CD4-positive, CD25-positive, alpha-beta regulatory T cell (primary cell): ENCODE results near the gene CES2. TPM values are rescaled to one million over a fixed set of nuclear protein-coding genes. Genes with fewer than 3 reads are reported as not detected.
"Not testable (repeated sequence)": the region's sequence is repeated elsewhere in the genome, so short reads cannot be mapped to it uniquely, and the experiment has no call there.

Source experiments
- ATAC-seq, 2 donors: fragments of 150-1000 bp; cut with Tn5 transposase; one replicate each; pipeline ENCODE4 v1.10.0; 2021; ENCODE audit warnings: low read depth in 2 of 2, moderate number of reproducible peaks in 2 of 2, moderate library complexity in 1 of 2
- DNase-seq, 3 donors: peaks; one replicate each; pipeline versions ENCODE4 v3.0.0 to v3.0.0-alpha.2; 2012 to 2022; ENCODE audit warnings: mixed read lengths in 1 of 3
- H3K27ac ChIP-seq: one replicate; pipeline ENCODE4 v1.7.0; 2013; ENCODE audit warnings: mild to moderate bottlenecking, low read length; ENCODE audit not compliant: insufficient read depth, poor library complexity, severe bottlenecking
- H3K27me3 ChIP-seq: one replicate; pipeline ENCODE4 v1.7.0; 2013; ENCODE audit warnings: low read length; ENCODE audit not compliant: control insufficient read depth, insufficient read depth
- H3K36me3 ChIP-seq: one replicate; pipeline ENCODE4 v1.7.0; 2013; ENCODE audit warnings: mild to moderate bottlenecking, low read length, moderate library complexity; ENCODE audit not compliant: control insufficient read depth, insufficient read depth
- H3K4me1 ChIP-seq: 2 replicates; pipeline ENCODE4 v1.7.0; 2013; ENCODE audit warnings: mild to moderate bottlenecking, low read length; ENCODE audit not compliant: insufficient read depth, control insufficient read depth, poor library complexity, severe bottlenecking
- H3K4me3 ChIP-seq: one replicate; pipeline ENCODE4 v1.7.0; 2013; ENCODE audit warnings: low read depth, mild to moderate bottlenecking, low read length, moderate library complexity
- H3K9me3 ChIP-seq, 2 experiments: 1 replicate in 1 of 2; 2 replicates in 1 of 2; pipeline ENCODE4 v1.7.0; 2013; ENCODE audit warnings: low read length in 2 of 2, mild to moderate bottlenecking in 1 of 2, moderate library complexity in 1 of 2; ENCODE audit not compliant: control insufficient read depth in 2 of 2
- H3K27ac Mint-ChIP-seq, 3 donors: one replicate each; pipeline ENCODE4 v1.8.0; 2020 to 2022; ENCODE audit warnings: mild to moderate bottlenecking in 3 of 3, mixed read lengths in 3 of 3, moderate library complexity in 2 of 3
- H3K27me3 Mint-ChIP-seq: one replicate; pipeline ENCODE4 v1.8.0; 2022; ENCODE audit warnings: mild to moderate bottlenecking, mixed read lengths
- H3K36me3 Mint-ChIP-seq: one replicate; pipeline ENCODE4 v1.8.0; 2020; ENCODE audit warnings: mixed read lengths
- H3K4me1 Mint-ChIP-seq, 4 donors: one replicate each; pipeline ENCODE4 v1.8.0; 2020 to 2022; ENCODE audit warnings: mixed read lengths in 4 of 4, mild to moderate bottlenecking in 1 of 4
- H3K4me3 Mint-ChIP-seq, 4 donors: one replicate each; pipeline ENCODE4 v1.8.0; 2020 to 2022; ENCODE audit warnings: mild to moderate bottlenecking in 4 of 4, mixed read lengths in 4 of 4, moderate library complexity in 3 of 4
- H3K9me3 Mint-ChIP-seq, 7 donors: one replicate each; pipeline ENCODE4 v1.8.0; 2020 to 2022; ENCODE audit warnings: mixed read lengths in 7 of 7, mild to moderate bottlenecking in 3 of 7, moderate library complexity in 2 of 7
- polyA plus RNA-seq, 4 donors: library from polyadenylated mRNA; unstranded; fragments of 300-500 nt; fragmentation: Illumina TruSeq; gene quantifications; one replicate each; pipeline ENCODE4 v1.2.3, GENCODE V29; 2021
- total RNA-seq: library from RNA; stranded (reverse); gene quantifications from one replicate; pipeline ENCODE4 v1.2.3, GENCODE V29; 2022

The CES2 gene
- total and polyA plus RNA-seq, 5 donors from 2014 or later: 19.3 to 35.4 (median 19.9) TPM

GRCh38 chr16:66934839-66935313 lies 440 bp upstream of the CES2 start:
- H3K36me3 Mint-ChIP-seq: peaks cover 12% of the 10 kb centered on the region
- H3K27ac ChIP-seq: peak overlapping the region; percentile 88
- peaks cover 6 to 68% (median 41%) of the 10 kb centered on the region in 4 donors for H3K4me1 Mint-ChIP-seq
- H3K9me3 Mint-ChIP-seq, H3K9me3 ChIP-seq, ATAC-seq, DNase-seq, H3K27me3 ChIP-seq, H3K27me3 Mint-ChIP-seq: not testable (repeated sequence)
- peaks cover 28% of the 10 kb centered on the region for H3K36me3 ChIP-seq
- H3K4me3 Mint-ChIP-seq: peak overlapping the region; percentile 96 to 99 (median 98)
- H3K4me3 ChIP-seq: peak overlapping the region; percentile 68
- H3K4me1 ChIP-seq: peaks cover 38% of the 10 kb centered on the region
- peak overlapping the region; percentile 98 to 99 (median 99) for H3K27ac Mint-ChIP-seq

- H3K9me3 Mint-ChIP-seq: no peaks in the 10 kb centered on the region
- no peaks in the 10 kb centered on the region for H3K27me3 ChIP-seq
- no peak overlapping the region for H3K27ac ChIP-seq
- peaks cover 42% of the 10 kb centered on the region for H3K36me3 ChIP-seq
- H3K27me3 Mint-ChIP-seq: peaks cover 6% of the 10 kb centered on the region
- no peak overlapping the region for H3K4me3 ChIP-seq
- H3K4me1 ChIP-seq: peaks cover 38% of the 10 kb centered on the region
- H3K4me1 Mint-ChIP-seq: peaks cover 6 to 68% (median 41%) of the 10 kb centered on the region in 4 donors
- H3K9me3 ChIP-seq: no peaks in the 10 kb centered on the region
- DNase-seq: no peak
- ATAC-seq: no peak
- H3K4me3 Mint-ChIP-seq: peak overlapping the region; percentile 76 to 98 (median 95)
- peak overlapping the region in 2 of 3 donors; percentile 78 to 80 for H3K27ac Mint-ChIP-seq
- peaks cover 12% of the 10 kb centered on the region for H3K36me3 Mint-ChIP-seq
Observed at GRCh38 chr16:66936462-66936861, 1.1 kb downstream of the CES2 start.

GRCh38 chr16:66936889-66937554 lies 1.7 kb downstream of the CES2 start:
- ATAC-seq (no peak), DNase-seq (no peak)
- H3K36me3 ChIP-seq: peaks cover 42% of the 10 kb centered on the region
- Mint-ChIP-seq H3K27ac (peak overlapping the region in 2 of 3 donors; percentile 87 to 88), H3K36me3 (peaks cover 14% of the 10 kb centered on the region), H3K4me1 (peaks cover 6 to 63% (median 38%) of the 10 kb centered on the region in 4 donors), H3K4me3 (peak overlapping the region; percentile 74 to 98 (median 87)), H3K27me3 (peaks cover 6% of the 10 kb centered on the region), H3K9me3 (no peaks in the 10 kb centered on the region)
- H3K27ac ChIP-seq: no peak overlapping the region
- no peaks in the 10 kb centered on the region for H3K27me3 ChIP-seq
- peaks cover 37% of the 10 kb centered on the region for H3K4me1 ChIP-seq
- no peak overlapping the region for H3K4me3 ChIP-seq
- no peaks in the 10 kb centered on the region for H3K9me3 ChIP-seq

GRCh38 chr16:66937725-66938337 lies 2.5 kb downstream of the CES2 start:
- H3K27ac ChIP-seq: no peak overlapping the region
- DNase-seq (no peak), ATAC-seq (no peak)
- H3K36me3 Mint-ChIP-seq: peaks cover 17% of the 10 kb centered on the region
- H3K4me1 Mint-ChIP-seq: peaks cover 6 to 55% (median 33%) of the 10 kb centered on the region in 4 donors
- no peak overlapping the region for H3K4me3 ChIP-seq
- no peaks in the 10 kb centered on the region for H3K9me3 Mint-ChIP-seq
- H3K27me3 ChIP-seq: no peaks in the 10 kb centered on the region
- H3K36me3 ChIP-seq: peaks cover 46% of the 10 kb centered on the region
- H3K4me3 Mint-ChIP-seq: peak overlapping the region in 3 of 4 donors; percentile 40 to 76 (median 74)
- H3K27me3 Mint-ChIP-seq: peaks cover 6% of the 10 kb centered on the region
- H3K27ac Mint-ChIP-seq: peak overlapping the region in 2 of 3 donors; percentile 87 to 88
- peaks cover 29% of the 10 kb centered on the region for H3K4me1 ChIP-seq
- H3K9me3 ChIP-seq: no peaks in the 10 kb centered on the region

- Histone ChIP-seq H3K4me1 (peaks cover 19% of the 10 kb centered on the region), H3K27ac (no peak overlapping the region), H3K36me3 (peaks cover 52% of the 10 kb centered on the region), H3K4me3 (no peak overlapping the region), H3K9me3 (no peaks in the 10 kb centered on the region), H3K27me3 (no peaks in the 10 kb centered on the region)
- H3K4me3 Mint-ChIP-seq: peak overlapping the region in 1 of 4 donors; percentile 73
- H3K27ac Mint-ChIP-seq: peak overlapping the region in 1 of 3 donors; percentile 52
- DNase-seq (no peak), ATAC-seq (no peak)
- peaks cover under 1% of the 10 kb centered on the region for H3K27me3 Mint-ChIP-seq
- H3K4me1 Mint-ChIP-seq: peaks cover 0 to 40% (median 20%) of the 10 kb centered on the region in 4 donors
- no peaks in the 10 kb centered on the region for H3K9me3 Mint-ChIP-seq
- H3K36me3 Mint-ChIP-seq: peaks cover 23% of the 10 kb centered on the region
Observed at GRCh38 chr16:66939366-66939765, 4.0 kb downstream of the CES2 start.

GRCh38 chr16:66940236-66940635 lies 4.9 kb downstream of the CES2 start:
- no peaks in the 10 kb centered on the region for H3K27me3 ChIP-seq
- H3K9me3 Mint-ChIP-seq: no peaks in the 10 kb centered on the region
- H3K27me3 Mint-ChIP-seq: no peaks in the 10 kb centered on the region
- no peaks in the 10 kb centered on the region for H3K9me3 ChIP-seq
- H3K27ac ChIP-seq: no peak overlapping the region
- peaks cover 52% of the 10 kb centered on the region for H3K36me3 ChIP-seq
- H3K4me3 ChIP-seq: no peak overlapping the region
- peaks cover 16% of the 10 kb centered on the region for H3K4me1 ChIP-seq
- peaks cover 0 to 36% (median 18%) of the 10 kb centered on the region in 4 donors for H3K4me1 Mint-ChIP-seq
- no peak overlapping the region for H3K27ac Mint-ChIP-seq
- ATAC-seq: no peak
- H3K4me3 Mint-ChIP-seq: no peak overlapping the region
- no peak for DNase-seq
- H3K36me3 Mint-ChIP-seq: peaks cover 23% of the 10 kb centered on the region

- Histone ChIP-seq H3K4me1 (peaks cover 7% of the 10 kb centered on the region), H3K27me3 (no peaks in the 10 kb centered on the region), H3K9me3 (no peaks in the 10 kb centered on the region), H3K27ac (no peak overlapping the region), H3K36me3 (peaks cover 52% of the 10 kb centered on the region), H3K4me3 (no peak overlapping the region)
- no peaks in the 10 kb centered on the region for H3K9me3 Mint-ChIP-seq
- H3K4me1 Mint-ChIP-seq: peaks cover 0 to 20% (median 8%) of the 10 kb centered on the region in 4 donors
- peak overlapping the region in 1 of 4 donors; percentile 7 for H3K4me3 Mint-ChIP-seq
- no peak overlapping the region for H3K27ac Mint-ChIP-seq
- no peak for ATAC-seq
- DNase-seq: no peak
- H3K27me3 Mint-ChIP-seq: peaks cover 10% of the 10 kb centered on the region
- H3K36me3 Mint-ChIP-seq: peaks cover 23% of the 10 kb centered on the region
Observed at GRCh38 chr16:66942981-66943380, 7.7 kb downstream of the CES2 start.
